Kidney epithelial cell (primary cell): Measurements from ENCODE around the gene CDKN2D. TPM values are rescaled to one million over a fixed set of nuclear protein-coding genes. Genes with fewer than 3 reads are reported as not detected.

Source experiments
- DNase-seq: peaks from one replicate; pipeline ENCODE4 v3.0.0-alpha.2; 2010; ENCODE audit warnings: low read depth
- H3K27me3 ChIP-seq: 2 replicates; pipeline ENCODE4 v1.6.0; 2011; ENCODE audit warnings: low read length; ENCODE audit not compliant: control insufficient read depth, insufficient read depth
- H3K36me3 ChIP-seq: 2 replicates; pipeline ENCODE4 v1.5.1; 2011; ENCODE audit warnings: low read length; ENCODE audit not compliant: control insufficient read depth, insufficient read depth
- H3K4me3 ChIP-seq: 2 replicates; pipeline ENCODE4 v1.5.1; 2011; ENCODE audit warnings: low read depth, mild to moderate bottlenecking, control low read depth, low read length
- total RNA-seq: library from RNA; depleted of rRNA; stranded (reverse); fragments of >200 nt; gene quantifications from 2 replicates; pipeline ENCODE4 v1.2.3, GENCODE V29; 2015
- TF ChIP-seq, protein P1 (sequence below): IDR thresholded peaks from 2 replicates; pipeline ENCODE4 v1.5.1; 2011; ENCODE audit warnings: mild to moderate bottlenecking, moderate library complexity, low read length, control low read depth, inconsistent platforms; ENCODE audit not compliant: insufficient read depth, poor library complexity, severe bottlenecking

CDKN2D gene
- total RNA-seq, 1 donor from 2014 or later, result 6.2 TPM

- peaks cover 74% of the 10 kb centered on the region for H3K27me3 ChIP-seq
- peak overlapping the region; percentile 23 for H3K4me3 ChIP-seq
- no peak for DNase-seq
- H3K36me3 ChIP-seq, result no peaks in the 10 kb centered on the region
- TF ChIP-seq, protein P1, sequence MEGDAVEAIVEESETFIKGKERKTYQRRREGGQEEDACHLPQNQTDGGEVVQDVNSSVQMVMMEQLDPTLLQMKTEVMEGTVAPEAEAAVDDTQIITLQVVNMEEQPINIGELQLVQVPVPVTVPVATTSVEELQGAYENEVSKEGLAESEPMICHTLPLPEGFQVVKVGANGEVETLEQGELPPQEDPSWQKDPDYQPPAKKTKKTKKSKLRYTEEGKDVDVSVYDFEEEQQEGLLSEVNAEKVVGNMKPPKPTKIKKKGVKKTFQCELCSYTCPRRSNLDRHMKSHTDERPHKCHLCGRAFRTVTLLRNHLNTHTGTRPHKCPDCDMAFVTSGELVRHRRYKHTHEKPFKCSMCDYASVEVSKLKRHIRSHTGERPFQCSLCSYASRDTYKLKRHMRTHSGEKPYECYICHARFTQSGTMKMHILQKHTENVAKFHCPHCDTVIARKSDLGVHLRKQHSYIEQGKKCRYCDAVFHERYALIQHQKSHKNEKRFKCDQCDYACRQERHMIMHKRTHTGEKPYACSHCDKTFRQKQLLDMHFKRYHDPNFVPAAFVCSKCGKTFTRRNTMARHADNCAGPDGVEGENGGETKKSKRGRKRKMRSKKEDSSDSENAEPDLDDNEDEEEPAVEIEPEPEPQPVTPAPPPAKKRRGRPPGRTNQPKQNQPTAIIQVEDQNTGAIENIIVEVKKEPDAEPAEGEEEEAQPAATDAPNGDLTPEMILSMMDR, result no peak
Observed at GRCh38 chr19:10517760-10518443, 50.9 kb downstream of the CDKN2D start.

DNA sequence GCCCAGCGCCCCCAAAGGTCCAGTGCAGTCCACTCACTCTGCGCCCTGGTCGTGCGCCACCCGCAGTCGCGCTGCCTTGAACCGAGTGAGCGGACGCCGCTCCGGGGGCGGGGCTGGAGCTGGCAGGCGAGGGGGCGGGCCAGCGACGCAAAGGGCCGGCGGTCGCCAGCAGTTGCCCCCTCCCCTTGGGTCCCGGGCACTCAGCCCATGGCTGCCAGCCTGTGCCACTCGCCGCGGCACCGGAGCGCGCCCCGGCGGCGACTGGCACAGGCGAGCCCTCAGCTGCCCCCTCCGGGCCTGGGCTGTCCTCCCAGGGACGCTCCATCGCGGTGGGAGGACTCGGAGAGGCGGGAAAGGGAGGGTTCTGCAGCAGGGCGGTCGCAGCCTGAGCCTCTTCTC is 51.4 kb downstream of the CDKN2D start, which contains the start of gene S1PR5:
Gene S1PR5, minus strand, starts transcription at position 87 of the 399 bp plus-strand sequence. CDS start 2,436 bp downstream, outside the sequence.
- DNase-seq, result no peak
- no peaks in the 10 kb centered on the region for H3K36me3 ChIP-seq
- H3K27me3 ChIP-seq, result peaks cover 75% of the 10 kb centered on the region
- peak within 1 kb of the TSS; percentile 23 for H3K4me3 ChIP-seq
- TF ChIP-seq, protein P1, result no peak

DNA sequence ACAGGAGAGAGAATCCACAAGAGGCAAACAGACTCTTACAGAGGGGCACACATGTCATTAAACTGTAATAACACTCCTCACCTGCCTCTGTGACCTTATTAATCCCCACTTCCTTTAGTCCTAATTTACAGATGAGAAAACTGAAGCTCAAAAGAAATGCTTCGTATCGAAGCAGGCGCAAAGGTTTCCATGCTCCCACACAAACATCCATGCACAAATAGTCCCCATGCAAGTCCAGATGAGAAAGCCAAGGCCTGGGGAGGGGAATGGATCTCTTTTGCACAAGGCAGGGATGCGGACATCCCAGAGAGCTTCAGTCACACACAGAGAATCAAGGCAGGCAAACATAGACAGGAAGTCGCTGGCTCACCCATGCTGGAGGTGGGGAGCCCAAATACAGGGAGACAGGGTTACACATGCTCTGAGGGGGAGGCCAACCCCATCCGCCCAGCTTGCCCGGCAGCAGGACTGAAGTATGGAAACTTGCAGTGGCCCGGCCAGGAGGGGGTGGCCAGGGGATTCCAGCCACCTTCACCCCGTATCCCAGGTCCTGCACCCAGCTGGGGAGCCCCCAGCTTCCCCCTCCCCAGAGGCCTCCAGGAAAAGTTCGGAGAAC is 52.0 kb downstream of the CDKN2D start:
- DNase-seq, result no peak
- TF ChIP-seq, protein P1, result no peak
- peaks cover 72% of the 10 kb centered on the region for H3K27me3 ChIP-seq
- H3K36me3 ChIP-seq, result no peaks in the 10 kb centered on the region
- no peak overlapping the region for H3K4me3 ChIP-seq

Other genes starting within 250 kb of the CDKN2D start
- 32.9 and 45.6 TPM in 2 replicates for gene RAVER1, start 235.4 kb downstream of the CDKN2D start, total RNA-seq
- gene ICAM3, start 229.4 kb downstream of the CDKN2D start, total RNA-seq, result 4.7 and 6.8 TPM in 2 replicates
- gene TYK2, start 188.4 kb downstream of the CDKN2D start, total RNA-seq, result 64.8 and 104 TPM in 2 replicates
- gene CDC37, start 165.4 kb downstream of the CDKN2D start, total RNA-seq, result 309 and 327 TPM in 2 replicates
- gene PDE4A, start 148.4 kb downstream of the CDKN2D start, total RNA-seq, result 1.7 and 1.8 TPM in 2 replicates
- gene KEAP1, start 65.6 kb downstream of the CDKN2D start, total RNA-seq, result 49.2 and 64.1 TPM in 2 replicates
- 0.08 and 0.62 TPM in 2 replicates for gene S1PR5, start 51.5 kb downstream of the CDKN2D start, total RNA-seq
- 38.5 and 47.1 TPM in 2 replicates for gene ATG4D, start 25.1 kb downstream of the CDKN2D start, total RNA-seq
- 18.4 and 19.8 TPM in 2 replicates for gene KRI1, start 3.0 kb downstream of the CDKN2D start, total RNA-seq
- gene AP1M2, start 18.3 kb upstream of the CDKN2D start, total RNA-seq, result 73.7 and 86.8 TPM in 2 replicates
- 88.5 and 97.1 TPM in 2 replicates for gene SLC44A2, start 56.6 kb upstream of the CDKN2D start, total RNA-seq
- gene ILF3, start 85.4 kb upstream of the CDKN2D start, total RNA-seq, result 153 and 160 TPM in 2 replicates
- gene QTRT1, start 132.5 kb upstream of the CDKN2D start, total RNA-seq, result 23.0 and 24.1 TPM in 2 replicates
- gene DNM2, start 149.1 kb upstream of the CDKN2D start, total RNA-seq, result 102 and 123 TPM in 2 replicates